Muscle of back (tissue), 11 donors: ENCODE results near the gene TTBK2. TPM values are rescaled to one million over a fixed set of nuclear protein-coding genes. Genes with fewer than 3 reads are reported as not detected.
A peak's percentile ranks its signal among the peaks of the same experiment; 100 is the strongest.
"Not testable (repeated sequence)": the region's sequence is repeated elsewhere in the genome, so short reads cannot be mapped to it uniquely, and the experiment has no call there.

Experiments used
- DNase-seq, 3 donors: peaks; one replicate each; pipeline versions ENCODE4 v3.0.0 to v3.0.0-alpha.2; 2013
- polyA plus RNA-seq, 10 donors: library from polyadenylated mRNA; unstranded; fragments of 120-200 nt; gene quantifications; one replicate each; pipeline ENCODE4 v1.2.1, GENCODE V29; 2013; ENCODE audit not compliant: insufficient read length in 10 of 10

TTBK2 gene
- polyA plus RNA-seq, 10 donors, result 8.8 to 13.7 (median 11.5) TPM

GRCh38 chr15:42832576-42832975 is 88.0 kb downstream of the TTBK2 start:
- DNase-seq, result peak in 1 of 3 donors; percentile 36

- no peak for DNase-seq
Measured at GRCh38 chr15:42826251-42826890, 94.2 kb downstream of the TTBK2 start.

GRCh38 chr15:42825599-42825998 is 95.0 kb downstream of the TTBK2 start:
- DNase-seq, result no peak

DNA sequence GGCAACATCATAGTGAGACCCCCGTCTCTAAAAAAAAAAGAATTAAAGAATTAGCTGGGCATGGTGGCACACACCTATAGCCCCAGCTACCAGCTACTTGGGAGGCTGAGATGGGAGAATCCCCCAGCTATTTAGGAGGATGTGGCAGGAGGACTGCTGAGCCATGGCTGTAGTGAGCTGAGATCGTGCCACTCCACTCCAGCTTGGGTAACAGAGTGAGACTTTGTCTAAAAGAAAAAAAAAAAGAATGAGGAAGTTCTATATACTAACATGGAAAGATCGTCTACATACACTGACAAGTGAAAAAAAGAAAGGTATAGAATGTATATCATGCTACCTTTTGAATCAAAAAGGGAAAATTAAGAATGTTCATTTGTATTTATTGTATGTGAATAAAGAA is 99.8 kb downstream of the TTBK2 start:
- no peak for DNase-seq

DNA sequence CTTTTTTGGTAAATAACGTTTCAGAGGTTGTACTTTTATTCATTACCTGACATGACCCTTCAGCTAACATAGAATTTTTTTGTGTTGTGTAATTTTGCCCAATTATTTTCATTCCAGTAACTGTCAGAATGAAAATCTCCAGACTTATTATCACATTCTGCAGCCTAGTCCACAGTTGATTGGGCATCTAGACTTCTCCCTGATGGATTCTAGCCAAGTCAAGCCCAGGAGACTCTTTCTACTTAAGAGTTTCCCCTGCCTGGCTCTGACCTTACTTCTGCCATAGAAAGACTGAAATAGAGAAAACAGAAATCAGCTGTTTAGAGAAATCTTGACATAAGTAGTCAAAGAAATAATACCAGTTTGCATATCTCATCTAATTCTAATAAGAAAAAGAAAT is 100.8 kb downstream of the TTBK2 start:
- DNase-seq, result no peak

- DNase-seq, result no peak
Measured at GRCh38 chr15:42811433-42811832, 109.1 kb downstream of the TTBK2 start.

DNA sequence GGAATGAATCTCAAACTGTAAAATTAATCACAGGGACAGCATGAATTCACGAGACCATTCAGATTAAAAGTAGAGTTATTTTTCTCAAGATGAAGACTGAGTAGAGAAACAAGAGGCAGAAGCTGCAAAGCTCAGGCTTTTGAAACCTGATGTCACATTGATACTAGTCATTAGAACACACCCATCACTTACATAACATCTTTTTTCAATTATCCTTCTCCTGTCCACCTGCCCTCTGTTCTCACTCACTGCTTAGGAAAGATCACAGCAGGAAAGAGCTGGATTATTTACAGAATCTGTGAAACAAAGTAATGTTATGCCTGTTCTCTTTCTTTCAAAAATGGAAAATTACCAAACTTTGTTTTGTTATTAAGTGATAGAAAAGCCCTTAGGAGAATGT is 111.7 kb downstream of the TTBK2 start:
- DNase-seq, result no peak

- no peak for DNase-seq
Measured at GRCh38 chr15:42805266-42805665, 115.3 kb downstream of the TTBK2 start.

DNA sequence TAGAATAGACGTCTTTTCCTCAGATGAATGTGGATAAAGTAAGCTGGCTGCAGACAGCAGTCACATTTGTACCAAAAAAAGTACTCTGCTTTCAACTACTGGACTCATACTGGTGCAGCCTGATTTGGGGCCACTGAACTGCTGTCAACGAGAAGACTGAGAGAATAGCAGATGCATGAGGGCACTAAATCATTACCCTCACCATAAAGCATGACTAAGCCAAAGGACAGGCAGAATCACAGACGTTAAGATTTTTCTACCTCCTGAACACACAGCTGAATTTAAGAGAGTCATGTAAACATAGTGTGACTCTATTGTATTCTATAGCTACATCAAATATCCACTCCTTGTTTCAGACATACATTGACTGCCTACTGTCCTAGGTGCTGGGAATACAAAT is 115.8 kb downstream of the TTBK2 start:
- DNase-seq, result no peak

DNA sequence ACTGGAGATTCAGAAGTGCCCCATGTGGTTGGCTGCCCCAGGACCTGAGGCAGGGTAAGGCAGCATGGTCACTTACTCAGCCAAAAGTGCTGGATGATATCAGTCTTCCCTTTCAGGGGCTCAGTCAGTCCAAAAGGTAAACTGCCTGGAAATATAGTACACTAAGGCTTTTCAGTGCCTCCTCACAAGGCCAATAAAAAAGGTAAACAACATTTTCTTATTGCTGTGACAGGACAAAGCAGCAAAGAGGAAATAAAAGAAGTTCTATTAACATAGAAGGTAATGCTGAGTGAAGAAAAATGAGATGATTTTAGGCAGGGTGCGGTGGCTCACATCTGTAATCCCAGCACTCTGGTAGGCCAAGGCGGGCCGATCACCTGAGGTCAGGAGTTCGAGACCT is 117.1 kb downstream of the TTBK2 start:
- no peak for DNase-seq

- no peak for DNase-seq
Measured at GRCh38 chr15:42802168-42802567, 118.4 kb downstream of the TTBK2 start.

- no peak for DNase-seq
Measured at GRCh38 chr15:42800731-42801474, 119.7 kb downstream of the TTBK2 start.

GRCh38 chr15:42798802-42799201 is 121.8 kb downstream of the TTBK2 start:
- DNase-seq, result no peak

DNA sequence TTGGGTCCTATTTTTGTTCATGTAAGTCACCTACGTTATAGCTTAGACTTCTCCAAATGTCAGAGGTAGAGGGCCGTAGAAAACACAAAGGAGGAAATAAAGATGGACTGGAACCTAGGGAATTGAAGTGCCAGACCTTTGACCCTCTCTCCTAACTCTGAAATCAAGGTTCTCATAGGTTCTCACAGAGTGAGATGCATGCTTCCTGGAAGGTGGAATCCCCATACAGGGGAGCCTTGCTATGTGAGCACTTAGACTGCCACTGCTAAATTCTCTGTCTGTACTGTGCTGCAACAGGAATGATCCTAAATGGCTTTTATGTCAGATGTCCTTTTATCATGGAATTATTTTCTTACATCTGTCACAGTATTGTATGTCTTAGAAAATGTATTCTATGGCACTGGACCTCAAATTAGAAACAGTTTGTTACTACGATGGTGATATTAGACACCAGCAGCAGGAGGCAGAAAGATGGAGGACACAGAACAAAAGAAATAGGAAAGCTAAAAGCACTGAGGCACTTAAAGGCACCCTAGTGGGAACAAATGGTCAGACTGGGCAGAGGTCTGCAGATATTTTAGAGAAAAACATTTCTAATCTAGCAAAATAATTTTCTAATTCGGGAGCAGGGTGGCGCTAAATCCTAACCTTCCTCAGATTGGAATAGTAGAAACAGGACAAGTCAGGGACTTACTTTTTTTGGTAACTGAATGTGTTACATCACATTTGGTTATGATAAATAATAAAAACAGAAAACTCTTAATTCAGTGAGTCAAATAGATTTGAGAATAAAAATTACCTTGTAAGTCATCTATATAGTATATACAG is 123.4 kb downstream of the TTBK2 start:
- DNase-seq, result no peak

- no peak for DNase-seq
Measured at GRCh38 chr15:42788725-42789124, 131.9 kb downstream of the TTBK2 start.

- DNase-seq, result no peak
Measured at GRCh38 chr15:42786978-42787377, 133.6 kb downstream of the TTBK2 start.

- no peak for DNase-seq
Measured at GRCh38 chr15:42785569-42785968, 135.0 kb downstream of the TTBK2 start.

DNA sequence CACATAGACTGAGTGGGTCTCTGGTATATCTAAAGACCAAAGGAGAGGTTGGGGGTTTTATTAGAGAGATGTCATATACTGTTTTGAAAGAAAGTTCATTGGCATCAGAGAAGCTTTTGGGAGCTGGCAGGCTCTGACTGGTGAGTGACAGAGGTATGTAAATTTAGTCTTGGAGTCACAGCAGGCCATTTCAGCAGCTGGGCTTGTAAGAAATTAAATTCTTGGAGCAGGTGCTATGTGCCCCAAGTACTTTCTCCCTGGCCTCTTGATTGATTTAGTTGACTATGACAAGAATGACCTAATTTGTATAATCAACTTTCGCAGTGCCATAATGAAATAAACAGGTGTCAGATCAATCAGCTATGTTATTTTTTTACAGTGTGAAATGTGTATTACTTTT is 135.9 kb downstream of the TTBK2 start:
- peak in 1 of 3 donors; percentile 9 for DNase-seq

DNA sequence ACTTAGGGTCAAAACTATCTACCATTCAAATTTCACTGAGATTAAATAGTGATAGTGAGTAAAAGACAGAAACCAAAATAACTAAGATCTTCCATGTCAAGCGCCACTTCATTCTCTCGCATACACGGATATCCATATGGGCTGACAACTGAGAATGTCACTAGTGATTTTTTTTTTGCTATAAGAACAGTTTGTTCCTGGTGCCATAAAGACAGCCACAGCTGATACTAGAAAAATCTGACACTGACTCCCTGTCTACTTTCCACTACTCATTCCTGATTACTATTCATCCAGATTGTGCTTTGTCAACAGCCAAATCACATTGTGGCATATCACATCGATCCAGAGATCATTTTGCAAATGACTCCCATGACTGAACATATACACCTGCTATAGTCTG is 137.9 kb downstream of the TTBK2 start:
- DNase-seq, result no peak

DNA sequence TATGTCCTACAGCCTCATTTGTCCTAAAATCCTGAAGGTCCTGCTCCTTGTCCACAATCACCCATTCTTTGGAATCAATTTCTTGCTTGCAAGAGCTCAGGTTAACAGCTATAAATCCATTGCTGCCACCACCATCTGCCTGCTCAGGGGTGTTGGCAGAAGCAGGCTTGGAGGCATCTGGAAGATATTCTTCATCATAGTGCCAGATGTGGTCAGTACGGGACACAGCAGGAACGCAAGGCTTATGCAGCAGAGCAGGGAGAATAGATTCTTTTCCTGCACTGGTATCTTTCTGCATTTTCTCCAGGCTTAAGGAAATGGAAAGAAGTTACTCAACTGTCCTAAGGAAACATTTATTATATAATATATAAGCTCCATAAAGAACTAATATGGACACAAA is 145.2 kb downstream of the TTBK2 start:
- DNase-seq, result no peak

DNA sequence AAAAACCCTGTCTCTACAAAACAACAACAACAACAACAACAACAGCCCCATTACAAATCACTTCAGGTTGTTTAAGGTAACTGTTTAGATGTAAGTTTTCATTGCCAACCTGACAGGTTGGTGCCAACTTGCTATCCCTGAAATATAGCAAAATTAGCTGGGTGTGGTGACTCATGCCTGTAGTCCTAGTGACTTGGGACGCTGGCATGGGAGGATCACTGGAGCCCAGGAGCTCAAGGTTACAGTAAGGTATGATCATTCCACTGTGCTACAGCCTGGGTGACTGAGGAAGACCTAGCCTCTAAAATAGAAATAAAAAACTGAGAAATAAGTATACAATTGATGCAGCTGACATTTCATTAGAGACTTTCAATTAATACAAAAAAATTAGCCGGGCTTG is 147.7 kb downstream of the TTBK2 start:
- no peak for DNase-seq

DNA sequence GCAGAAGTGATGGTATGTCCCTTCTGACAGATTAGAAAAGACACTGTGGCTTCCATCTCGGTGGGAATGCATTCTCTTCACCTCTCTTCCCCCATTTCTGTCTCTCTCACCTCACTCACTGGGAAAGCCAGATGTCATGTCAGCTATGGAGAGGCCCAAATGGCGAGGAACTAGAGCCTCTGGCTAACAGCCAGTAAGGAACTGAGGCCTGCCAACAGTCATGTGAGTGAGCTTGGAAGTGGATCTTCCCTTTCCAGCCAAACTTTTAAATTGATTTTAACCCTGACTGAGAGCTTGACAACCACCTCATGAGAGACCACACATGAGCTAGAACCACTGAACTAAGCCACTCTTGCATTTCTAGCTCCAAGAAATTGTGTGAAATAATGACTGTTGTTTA is 148.4 kb downstream of the TTBK2 start:
- peak in 2 of 3 donors; percentile 28 to 62 for DNase-seq

DNA sequence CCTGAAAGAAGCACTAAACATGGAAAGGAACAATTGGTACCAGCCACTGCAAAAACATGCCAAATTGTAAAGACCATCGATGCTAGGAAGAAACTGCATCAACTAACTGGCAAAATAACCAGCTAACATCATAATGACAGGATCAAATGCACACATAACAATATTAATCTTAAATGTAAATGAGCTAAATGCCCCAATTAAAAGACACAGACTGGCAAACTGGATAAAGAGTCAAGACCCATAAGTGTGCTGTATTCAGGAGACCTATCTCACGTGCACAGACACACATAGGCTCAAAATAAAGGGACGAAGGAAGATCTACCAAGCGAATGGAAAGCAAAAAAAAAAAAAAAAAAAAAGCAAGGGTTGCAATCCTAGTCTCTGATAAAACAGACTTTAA is 154.5 kb downstream of the TTBK2 start:
- not testable (repeated sequence) for DNase-seq
